GM11168 (cell line): ENCODE results near the gene TMSB10.
"Not testable (repeated sequence)": the region's sequence is repeated elsewhere in the genome, so short reads cannot be mapped to it uniquely, and the experiment has no call there.

Experiments used
- in situ Hi-C: fragments of 300-500 bp; cut with MboI; formaldehyde crosslinking; loops from one replicate; pipeline ENCODE4 v1.12.0; 2022; ENCODE audit warnings: low sequenced_read_pairs; ENCODE audit not compliant: unreplicated experiment

Gene TMSB10

GRCh38 chr2:84925724-84926376, 20.4 kb downstream of the TMSB10 start:
- in situ Hi-C loops = no loop called here

GRCh38 chr2:84927275-84927627, 21.8 kb downstream of the TMSB10 start:
- in situ Hi-C loops = no loop called here

GRCh38 chr2:84931384-84931821, 25.9 kb downstream of the TMSB10 start:
- in situ Hi-C loops = no loop called here

- in situ Hi-C loops = no loop called here
These were observed 32.9 kb downstream of the TMSB10 start for GRCh38 chr2:84938194-84938879.

GRCh38 chr2:84939426-84940087, 34.1 kb downstream of the TMSB10 start:
- in situ Hi-C loops = no loop called here

GRCh38 chr2:84940088-84940470, 34.6 kb downstream of the TMSB10 start:
- in situ Hi-C loops = no loop called here

GRCh38 chr2:84940831-84941412, 35.5 kb downstream of the TMSB10 start:
- in situ Hi-C loops = no loop called here

GRCh38 chr2:84942166-84942565, 36.7 kb downstream of the TMSB10 start:
- in situ Hi-C loops = no loop called here

- in situ Hi-C loops = no loop called here
These were observed 37.5 kb downstream of the TMSB10 start for GRCh38 chr2:84942964-84943421.

GRCh38 chr2:84944295-84944909, 38.9 kb downstream of the TMSB10 start:
- in situ Hi-C loops = no loop called here

- in situ Hi-C loops = not testable (repeated sequence)
These were observed 40.4 kb downstream of the TMSB10 start for GRCh38 chr2:84945838-84946203.

GRCh38 chr2:84946204-84947009, 41.0 kb downstream of the TMSB10 start:
- in situ Hi-C loops = no loop called here

- in situ Hi-C loops = no loop called here
These were observed 41.6 kb downstream of the TMSB10 start for GRCh38 chr2:84947010-84947593.

- in situ Hi-C loops = no loop called here
These were observed 48.1 kb downstream of the TMSB10 start for GRCh38 chr2:84953535-84953934.

- in situ Hi-C loops = no loop called here
These were observed 48.9 kb downstream of the TMSB10 start for GRCh38 chr2:84954329-84954728.
